SJSA1 (cell line): ENCODE measurements around the gene SHB. TPM values are rescaled to one million over a fixed set of nuclear protein-coding genes. Genes with fewer than 3 reads are reported as not detected.
A peak's percentile ranks its signal among the peaks of the same experiment; 100 is the strongest.

Source experiments
- DNase-seq, 2 experiments: peaks; one replicate each; pipeline ENCODE4 v3.0.0-alpha.2; 2015 to 2020; ENCODE audit warnings: low spot score in 2 of 2, low read depth in 1 of 2
- H3K27ac ChIP-seq: fragments of 250-450 bp; sonication (Bioruptor Pico); 2 replicates; pipeline ENCODE4 v1.5.1; 2020; ENCODE audit warnings: mild to moderate bottlenecking, moderate library complexity
- H3K27me3 ChIP-seq: fragments of 250-450 bp; sonication (Bioruptor Pico); replicated peaks from 2 replicates; pipeline ENCODE4 v1.5.1; 2020; ENCODE audit warnings: mild to moderate bottlenecking, moderate library complexity
- H3K36me3 ChIP-seq: fragments of 250-450 bp; sonication (Bioruptor Pico); 2 replicates; pipeline ENCODE4 v1.5.1; 2020; ENCODE audit warnings: mild to moderate bottlenecking
- H3K4me1 ChIP-seq: fragments of 250-450 bp; sonication (Bioruptor Pico); replicated peaks from 2 replicates; pipeline ENCODE4 v1.6.1; 2021; ENCODE audit warnings: mild to moderate bottlenecking
- H3K4me3 ChIP-seq: fragments of 250-450 bp; sonication (Bioruptor Pico); 2 replicates; pipeline ENCODE4 v1.5.1; 2020; ENCODE audit warnings: mild to moderate bottlenecking
- H3K9me3 ChIP-seq: fragments of 250-450 bp; sonication (Bioruptor Pico); replicated peaks from 2 replicates; pipeline ENCODE4 v1.5.1; 2020; ENCODE audit warnings: mild to moderate bottlenecking
- total RNA-seq: library from RNA; depleted of rRNA; stranded (reverse); fragments of >200 nt; shearing (Covaris generic); gene quantifications from 2 replicates; pipeline ENCODE4 v1.2.3, GENCODE V29; 2014

Gene SHB
- total RNA-seq, 1 experiment from 2014 or later: 19.3 TPM

DNA sequence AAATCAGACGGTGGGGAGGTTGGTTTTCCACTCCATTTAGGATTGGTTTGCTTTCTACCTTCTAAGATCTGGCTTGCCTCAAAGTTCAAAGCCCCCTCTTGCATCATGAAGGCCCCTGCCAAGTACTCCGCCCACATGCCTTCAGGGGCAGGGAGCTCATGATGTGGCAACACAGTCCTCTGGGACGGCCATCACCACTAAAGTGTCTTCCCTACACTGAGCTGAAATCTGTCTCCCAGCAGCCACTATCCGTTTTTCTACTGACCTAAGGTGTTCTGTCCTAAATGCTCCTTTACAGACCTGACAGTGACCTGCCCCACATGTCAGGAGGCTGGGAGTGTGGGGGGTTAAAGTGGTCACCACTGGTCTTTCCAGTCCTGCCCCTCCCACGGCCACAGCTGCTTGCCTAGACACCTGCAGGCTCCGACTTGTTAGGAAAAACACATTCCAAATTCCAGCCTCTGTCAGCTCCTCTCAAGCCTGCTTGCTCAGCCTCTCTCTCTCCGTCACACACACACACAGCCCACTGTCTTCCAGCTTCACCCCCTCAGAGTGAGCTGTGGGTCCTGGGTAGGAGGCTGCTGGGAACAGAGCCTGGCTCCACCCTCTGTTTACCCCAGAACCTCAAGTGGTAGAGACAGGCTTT is 44.9 kb downstream of the SHB start:
- Histone ChIP-seq H3K4me3 (no peak overlapping the region), H3K27me3 (no peaks in the 10 kb centered on the region), H3K9me3 (no peaks in the 10 kb centered on the region), H3K36me3 (peaks cover 7% of the 10 kb centered on the region), H3K27ac (no peak overlapping the region), H3K4me1 (peaks cover 59% of the 10 kb centered on the region)
- no peak for DNase-seq

DNA sequence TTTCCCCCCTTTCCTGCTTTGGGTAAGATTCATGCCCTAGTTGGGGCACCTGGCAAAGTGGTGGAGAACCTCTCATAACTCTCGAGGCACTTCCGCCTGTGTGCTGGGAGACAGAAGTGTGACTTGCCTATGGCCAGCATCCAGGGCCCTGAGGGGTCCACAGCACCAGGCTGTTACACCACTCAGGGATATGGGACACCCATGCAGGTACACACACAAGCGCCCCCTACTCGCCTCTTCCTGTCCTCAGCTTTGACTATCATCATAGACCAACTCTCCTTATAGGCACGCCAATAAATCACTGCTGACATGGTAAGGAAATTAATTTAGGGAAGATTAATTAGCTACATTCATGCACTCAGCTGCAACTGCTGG is 45.4 kb downstream of the SHB start:
- no peak for DNase-seq
- Histone ChIP-seq H3K27me3 (no peaks in the 10 kb centered on the region), H3K27ac (no peak overlapping the region), H3K36me3 (peaks cover 7% of the 10 kb centered on the region), H3K4me3 (no peak overlapping the region), H3K9me3 (no peaks in the 10 kb centered on the region), H3K4me1 (peaks cover 64% of the 10 kb centered on the region)

DNA sequence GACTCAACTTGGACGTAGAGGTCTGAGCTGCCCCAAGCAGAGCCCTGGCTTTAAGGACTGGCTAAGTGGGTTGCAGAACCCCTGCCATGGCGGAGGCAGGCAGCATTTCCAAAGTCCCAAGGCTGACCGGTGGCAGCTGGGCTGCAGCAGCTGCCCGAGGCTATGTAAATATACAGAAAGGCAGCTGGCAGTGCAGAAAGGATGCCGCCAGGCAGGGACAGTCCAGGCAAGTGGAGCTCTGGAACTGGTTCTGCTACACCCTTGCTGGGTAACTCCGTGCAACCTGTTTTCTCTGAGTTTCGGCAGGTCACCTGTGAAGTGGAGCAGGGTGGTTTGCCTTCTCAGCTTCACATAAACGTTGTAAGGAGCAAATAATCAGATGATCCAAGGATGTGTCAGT is 46.0 kb downstream of the SHB start:
- Histone ChIP-seq H3K4me1 (peaks cover 66% of the 10 kb centered on the region), H3K36me3 (peaks cover 7% of the 10 kb centered on the region), H3K27me3 (no peaks in the 10 kb centered on the region), H3K27ac (no peak overlapping the region), H3K4me3 (no peak overlapping the region), H3K9me3 (no peaks in the 10 kb centered on the region)
- DNase-seq: no peak

DNA sequence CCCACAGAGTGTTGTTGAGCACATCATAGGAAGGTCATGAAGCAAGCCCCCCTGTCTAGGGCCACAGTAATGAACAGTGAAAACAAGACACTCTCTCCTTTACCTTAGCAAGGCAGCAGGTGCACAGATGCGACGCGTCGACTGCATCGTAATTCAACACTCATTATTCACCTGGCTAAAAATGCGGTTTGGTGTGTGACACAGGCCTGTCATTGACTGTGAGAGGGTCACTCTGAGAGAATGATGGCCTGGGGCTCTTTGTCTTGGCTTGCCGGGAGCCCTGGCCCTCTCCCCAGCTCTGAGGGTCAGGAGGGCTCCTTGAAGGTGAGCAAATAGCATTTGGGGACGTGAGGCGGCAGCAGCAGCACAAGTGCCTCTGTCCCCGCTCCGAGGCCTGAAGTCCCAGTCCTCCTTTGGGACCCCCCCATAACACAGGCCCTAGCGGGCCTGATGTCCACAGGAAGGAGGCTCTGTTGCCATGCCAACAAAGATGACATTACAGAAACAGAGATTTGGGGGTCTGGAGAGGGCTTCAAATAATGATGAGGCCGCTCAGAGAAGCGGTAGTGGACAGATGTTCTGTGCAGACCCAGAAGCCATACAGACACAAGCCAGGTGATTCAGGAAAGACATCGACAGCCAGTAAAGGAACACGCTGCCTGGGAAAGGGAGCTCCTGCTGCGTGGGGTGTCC is 46.7 kb downstream of the SHB start:
- H3K9me3 ChIP-seq: no peaks in the 10 kb centered on the region
- no peak for DNase-seq
- peaks cover 7% of the 10 kb centered on the region for H3K36me3 ChIP-seq
- H3K27me3 ChIP-seq: no peaks in the 10 kb centered on the region
- H3K4me1 ChIP-seq: peaks cover 66% of the 10 kb centered on the region
- no peak overlapping the region for H3K27ac ChIP-seq
- no peak overlapping the region for H3K4me3 ChIP-seq

DNA sequence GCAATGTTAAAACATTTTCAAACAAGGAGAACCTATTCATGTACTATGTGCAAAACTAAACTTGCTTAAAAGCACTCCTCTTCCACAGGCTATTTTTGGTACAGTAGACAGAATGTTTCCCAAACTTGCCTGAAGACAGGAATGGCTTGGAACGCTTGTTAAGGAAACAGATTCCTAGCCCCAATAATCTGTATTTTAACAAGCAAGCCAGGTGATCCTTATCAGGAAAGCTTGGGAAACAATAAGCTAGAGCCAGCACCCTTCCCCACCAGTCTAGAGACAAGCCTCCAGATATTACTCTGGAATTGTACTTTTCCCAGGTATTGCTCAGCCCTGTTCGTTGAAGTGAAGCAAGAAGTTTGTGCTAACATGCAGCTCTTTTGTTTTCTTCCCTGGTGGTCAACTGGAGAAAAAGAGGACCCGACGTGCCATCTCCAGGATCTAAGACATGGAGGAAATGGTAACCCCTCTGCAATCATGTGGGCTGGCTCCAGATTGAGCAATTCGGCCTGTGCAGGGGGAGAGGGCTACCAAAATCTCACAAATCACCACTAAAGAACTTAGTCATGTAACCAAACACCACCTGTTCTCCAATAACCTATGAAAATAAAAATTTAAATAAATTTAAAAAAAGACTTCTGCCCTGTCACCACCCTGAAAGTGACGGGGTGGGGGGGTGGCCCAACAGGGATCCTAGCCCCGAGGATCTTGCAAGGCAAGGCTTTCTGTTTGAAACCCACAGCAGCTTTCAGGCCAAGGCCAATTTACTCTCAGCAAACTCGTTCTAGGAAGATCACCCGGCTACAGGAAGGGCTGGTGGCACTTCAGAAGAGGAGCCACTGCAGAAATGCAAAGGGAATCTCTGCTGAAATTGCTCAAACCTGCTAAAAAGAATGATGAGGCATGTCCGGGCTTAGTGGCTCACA is 48.6 kb downstream of the SHB start:
- no peak overlapping the region for H3K4me3 ChIP-seq
- H3K4me1 ChIP-seq: peaks cover 65% of the 10 kb centered on the region
- H3K9me3 ChIP-seq: no peaks in the 10 kb centered on the region
- H3K27me3 ChIP-seq: no peaks in the 10 kb centered on the region
- DNase-seq: no peak
- H3K36me3 ChIP-seq: peaks cover 14% of the 10 kb centered on the region; the same call in 1 of the 2 replicates
- H3K27ac ChIP-seq: no peak overlapping the region

DNA sequence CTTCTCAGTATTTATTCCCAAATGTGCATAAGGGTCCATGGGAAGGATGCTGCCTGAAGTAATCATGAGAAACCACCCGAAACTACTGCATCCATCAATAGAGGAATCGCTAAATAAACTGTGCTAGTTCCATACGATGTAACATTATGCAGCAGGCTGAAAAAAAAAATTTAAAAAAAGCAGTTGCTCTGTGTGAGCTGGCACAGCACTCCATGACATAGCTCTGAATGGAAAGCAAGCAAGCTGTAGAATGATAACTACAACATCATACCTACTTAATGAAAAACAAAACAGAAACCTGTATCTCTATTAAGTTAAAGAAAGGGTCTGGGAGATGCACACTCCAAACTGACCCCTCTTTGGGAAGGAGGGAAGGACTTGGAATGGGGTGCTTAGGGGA is 49.3 kb downstream of the SHB start:
- H3K36me3 ChIP-seq: peaks cover 16% of the 10 kb centered on the region
- no peak overlapping the region for H3K4me3 ChIP-seq
- H3K27me3 ChIP-seq: no peaks in the 10 kb centered on the region
- H3K9me3 ChIP-seq: no peaks in the 10 kb centered on the region
- H3K4me1 ChIP-seq: peaks cover 65% of the 10 kb centered on the region
- no peak for DNase-seq
- no peak overlapping the region; the same call in 1 of the 2 replicates for H3K27ac ChIP-seq

DNA sequence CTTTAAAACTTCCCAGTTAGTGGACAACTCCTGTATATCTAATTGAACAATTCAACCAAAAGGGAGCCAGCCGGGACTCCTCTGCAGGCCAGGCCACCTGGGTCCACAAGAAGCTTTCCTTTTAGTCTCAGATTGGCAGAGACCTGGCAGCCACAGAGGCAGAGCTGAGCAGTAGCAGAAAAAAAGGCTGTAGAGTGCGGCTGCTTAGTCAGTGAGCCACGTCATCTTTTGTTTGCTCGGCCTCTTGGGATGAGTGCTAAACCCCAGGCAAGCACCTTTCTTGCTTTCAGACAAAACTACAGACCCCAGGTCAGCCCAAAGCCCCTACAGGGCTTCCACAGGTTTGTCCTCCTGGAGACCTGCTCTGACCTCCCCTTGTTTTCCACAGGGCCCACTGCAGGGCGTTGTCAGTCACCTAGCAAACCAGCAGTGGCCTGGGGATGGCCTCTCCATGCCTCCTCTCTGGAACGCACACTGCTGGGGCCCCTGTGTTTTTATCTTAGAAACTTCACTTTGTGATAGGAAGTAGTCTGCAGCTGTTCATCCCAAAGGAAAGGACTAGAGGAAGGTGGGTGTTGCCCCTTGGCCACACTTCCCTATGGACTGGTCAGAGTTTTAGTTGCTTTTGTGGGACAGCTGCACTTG is 49.9 kb downstream of the SHB start:
- DNase-seq: peak; percentile 56 to 66
- Histone ChIP-seq H3K9me3 (no peaks in the 10 kb centered on the region), H3K36me3 (peaks cover 22% of the 10 kb centered on the region), H3K4me1 (peaks cover 64% of the 10 kb centered on the region), H3K27ac (peak overlapping the region; percentile 41), H3K27me3 (no peaks in the 10 kb centered on the region), H3K4me3 (no peak overlapping the region)

DNA sequence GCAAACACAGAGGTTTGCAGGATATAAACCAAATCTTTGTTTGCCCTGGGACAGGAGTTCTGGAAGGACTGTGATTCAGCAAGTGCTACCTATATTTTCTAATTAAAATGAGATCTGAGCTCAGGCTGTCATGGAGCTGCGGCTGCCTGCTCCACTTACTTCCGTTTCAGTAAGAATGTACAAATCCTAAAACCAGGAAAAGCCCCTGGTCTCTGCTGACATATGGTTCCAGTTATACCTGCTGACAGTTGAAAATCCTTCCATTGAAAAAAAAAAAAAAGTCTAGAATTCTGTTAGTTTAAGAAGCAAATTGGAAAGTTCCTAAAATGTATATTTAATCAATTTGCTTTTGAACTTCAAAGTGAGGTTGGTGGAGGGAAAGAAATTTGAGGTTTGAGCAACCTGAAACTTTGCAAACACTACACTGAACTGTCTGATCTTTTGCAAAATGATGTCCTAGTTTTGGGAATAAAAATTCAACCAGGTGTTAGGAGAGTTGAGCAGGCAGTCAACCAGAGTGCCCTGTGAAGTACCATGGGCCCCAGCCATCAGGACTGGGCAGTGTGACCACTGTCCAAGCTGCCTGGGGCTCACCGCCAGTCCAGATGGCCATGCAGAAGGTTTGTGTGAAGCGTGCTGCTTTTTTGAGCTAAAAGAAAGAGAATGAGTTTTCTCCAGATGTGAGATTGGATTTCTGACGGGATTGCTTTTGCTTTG is 50.6 kb downstream of the SHB start:
- no peaks in the 10 kb centered on the region for H3K9me3 ChIP-seq
- no peaks in the 10 kb centered on the region for H3K27me3 ChIP-seq
- DNase-seq: no peak
- H3K4me1 ChIP-seq: peaks cover 60% of the 10 kb centered on the region
- H3K27ac ChIP-seq: peak overlapping the region; percentile 41
- H3K36me3 ChIP-seq: peaks cover 28% of the 10 kb centered on the region
- H3K4me3 ChIP-seq: no peak overlapping the region

DNA sequence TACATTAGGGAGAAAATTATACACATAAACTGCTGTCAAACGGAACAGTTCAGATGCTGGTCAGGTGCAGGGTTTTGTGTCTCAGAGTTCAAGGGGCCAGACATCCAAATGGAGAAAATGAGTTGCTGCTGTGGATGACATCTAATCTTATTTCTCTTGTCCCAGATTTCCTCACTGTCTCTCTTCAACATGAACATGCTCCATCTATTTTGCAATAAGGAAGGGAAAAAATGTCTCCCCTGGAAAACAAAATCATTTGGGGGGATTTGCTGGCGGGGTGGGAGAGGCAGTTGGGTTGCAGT is 51.2 kb downstream of the SHB start:
- Histone ChIP-seq H3K4me1 (peaks cover 60% of the 10 kb centered on the region), H3K27ac (peak overlapping the region; percentile 41), H3K27me3 (no peaks in the 10 kb centered on the region), H3K4me3 (no peak overlapping the region), H3K36me3 (peaks cover 31% of the 10 kb centered on the region), H3K9me3 (no peaks in the 10 kb centered on the region)
- no peak for DNase-seq

DNA sequence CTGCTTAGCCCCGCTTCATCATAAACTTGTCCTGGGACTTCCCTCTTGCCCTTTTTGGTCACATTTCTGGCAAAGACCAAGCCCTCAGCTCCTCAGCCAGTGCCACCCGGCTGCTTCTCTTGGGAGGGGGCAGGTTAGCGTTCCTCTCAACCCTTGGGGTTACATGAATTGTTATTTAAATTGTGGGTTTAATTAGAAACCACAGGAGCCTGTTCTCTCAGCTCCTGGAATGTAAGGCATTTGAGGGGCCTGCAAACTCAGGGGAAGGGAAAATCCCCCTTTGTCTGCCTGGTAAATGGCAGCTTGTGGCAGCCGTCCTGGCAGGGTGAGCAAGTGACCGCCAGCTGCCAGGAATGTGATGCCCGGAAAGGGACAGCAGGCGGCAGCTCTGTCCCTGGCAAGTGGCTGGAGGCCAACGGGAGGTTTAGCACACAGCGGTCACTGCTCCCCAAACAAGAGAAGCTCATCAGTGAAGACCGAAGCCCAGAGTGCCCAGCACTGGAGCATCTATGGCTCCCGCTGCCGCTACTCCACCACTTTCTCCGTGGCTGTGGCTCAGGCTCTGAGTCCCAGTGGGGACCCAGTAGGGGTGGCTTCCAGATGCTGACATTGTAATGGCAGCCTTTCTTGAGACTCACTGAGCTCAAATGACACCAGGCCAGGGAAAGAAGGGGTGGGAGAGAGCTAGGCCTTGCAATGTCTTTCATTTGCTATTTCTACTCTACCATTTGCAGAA is 51.7 kb downstream of the SHB start:
- H3K9me3 ChIP-seq: no peaks in the 10 kb centered on the region
- H3K36me3 ChIP-seq: peaks cover 29% of the 10 kb centered on the region
- H3K4me1 ChIP-seq: peaks cover 60% of the 10 kb centered on the region
- peak overlapping the region; percentile 93 for H3K27ac ChIP-seq
- no peaks in the 10 kb centered on the region for H3K27me3 ChIP-seq
- H3K4me3 ChIP-seq: no peak overlapping the region
- peak; percentile 89 to 94 for DNase-seq

DNA sequence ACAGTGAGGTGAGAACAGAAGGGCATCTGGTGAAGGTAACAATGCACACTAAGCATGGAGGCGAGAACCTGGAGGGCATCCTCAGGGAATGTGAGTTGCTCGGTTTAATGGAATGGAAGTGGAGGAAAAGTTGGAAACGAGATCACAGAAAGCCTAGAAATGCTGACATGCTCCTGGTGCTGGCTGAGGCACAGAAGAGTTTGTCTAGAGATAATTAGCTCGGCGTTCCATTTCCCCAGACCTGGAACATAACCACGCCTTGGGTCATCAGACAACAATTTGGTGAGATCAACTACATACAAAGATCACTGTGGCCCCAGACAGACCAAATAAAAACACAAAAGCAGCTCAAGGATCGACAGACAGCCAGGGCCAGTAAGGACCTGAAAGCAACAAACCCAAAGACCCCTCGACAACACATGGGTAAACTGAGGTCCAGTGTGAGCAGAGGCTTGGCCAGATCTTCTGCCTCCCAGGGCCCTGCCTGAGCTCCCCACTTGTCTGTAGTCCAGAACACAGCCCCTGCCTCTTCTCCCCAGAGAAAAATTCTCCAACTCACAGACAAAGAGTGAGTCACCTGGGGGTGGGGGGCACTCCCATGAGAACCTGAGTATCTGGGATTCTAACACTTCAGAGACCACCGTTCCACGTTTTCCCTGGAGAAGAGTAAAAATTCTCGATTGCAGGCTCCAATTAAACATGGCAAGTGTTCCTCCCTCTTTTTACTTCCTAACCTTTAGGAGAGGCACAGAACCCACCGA is 52.5 kb downstream of the SHB start:
- peaks cover 60% of the 10 kb centered on the region for H3K4me1 ChIP-seq
- H3K4me3 ChIP-seq: no peak overlapping the region
- no peaks in the 10 kb centered on the region for H3K9me3 ChIP-seq
- no peaks in the 10 kb centered on the region for H3K27me3 ChIP-seq
- peak overlapping the region; percentile 93 for H3K27ac ChIP-seq
- peak; percentile 60 to 90 for DNase-seq
- peaks cover 33% of the 10 kb centered on the region for H3K36me3 ChIP-seq

DNA sequence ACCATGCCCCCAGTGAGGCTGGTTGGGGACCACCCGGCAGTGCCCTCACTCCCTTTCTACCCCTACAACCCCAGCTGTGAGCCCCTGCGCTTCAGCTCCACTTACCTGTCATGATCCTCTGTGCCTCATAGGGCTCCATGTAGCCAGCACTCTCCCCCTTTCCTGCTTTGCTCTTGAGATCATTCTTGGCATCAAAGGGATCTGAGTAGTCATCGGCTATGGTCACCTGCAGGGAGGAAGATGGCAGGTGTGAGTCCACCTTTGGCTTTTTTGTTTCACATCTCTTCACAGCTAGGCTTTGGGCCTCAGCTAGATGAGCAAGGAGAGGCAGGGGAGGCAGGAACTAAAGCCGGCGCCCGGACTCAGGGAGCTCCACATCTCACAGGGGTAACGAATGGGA is 53.1 kb downstream of the SHB start:
- no peak for DNase-seq
- no peaks in the 10 kb centered on the region for H3K27me3 ChIP-seq
- peaks cover 33% of the 10 kb centered on the region for H3K36me3 ChIP-seq
- H3K4me3 ChIP-seq: no peak overlapping the region
- no peaks in the 10 kb centered on the region for H3K9me3 ChIP-seq
- peak overlapping the region; percentile 93 for H3K27ac ChIP-seq
- peaks cover 60% of the 10 kb centered on the region for H3K4me1 ChIP-seq
